ENCODE measurements around the gene DNLZ.

- TF ChIP-seq POLR2A (IDR thresholded peaks at IDR 0.05): no peak
- no peak for TF ChIP-seq CTCF (IDR thresholded peaks at IDR 0.05)
These were observed 40.0 kb upstream of the DNLZ start for GRCh38 chr9:136403538-136403914.

All from thyroid gland (tissue), 4 donors.